ENCODE measurements around the gene MGAT5. TPM values are rescaled to one million over a fixed set of nuclear protein-coding genes. Genes with fewer than 3 reads are reported as not detected.

MGAT5 gene
- polyA plus RNA-seq, 1 experiment: 115 TPM

GRCh38 chr2:134453476-134453875 is 199.6 kb downstream of the MGAT5 start:
- H3K4me3 ChIP-seq (ENCODE audit: low read depth, low read length): no peak overlapping the region
- H3K27me3 ChIP-seq (ENCODE audit: control insufficient read depth, insufficient read depth, low read length): no peaks in the 10 kb centered on the region
- no peak for DNase-seq (ENCODE audit: low read depth, low spot score)
- no peak for TF ChIP-seq CTCF (IDR thresholded peaks at IDR 0.05; ENCODE audit: low read depth, low read length)
- POLR2A ChIA-PET: no interaction called here
- no peaks in the 10 kb centered on the region for H3K9me3 ChIP-seq (ENCODE audit: control insufficient read depth, insufficient read depth, low read length)
- CTCF ChIA-PET: interaction anchor here (1.6 to 7.1 kb wide), 3 partner anchors 335 to 569 kb away, joined by 5 to 96 read pairs (median 72); no protein-coding TSS in a partner anchor
- H3K27ac ChIP-seq (ENCODE audit: low read depth, low read length): no peak overlapping the region

GRCh38 chr2:134453973-134454372 is 200.1 kb downstream of the MGAT5 start:
- ChIA-PET POLR2A (no interaction called here), CTCF (no interaction called here)
- no peak for TF ChIP-seq CTCF (IDR thresholded peaks at IDR 0.05; ENCODE audit: low read depth, low read length)
- Histone ChIP-seq H3K27ac (ENCODE audit: low read depth, low read length) (no peak overlapping the region), H3K9me3 (ENCODE audit: control insufficient read depth, insufficient read depth, low read length) (no peaks in the 10 kb centered on the region), H3K4me3 (ENCODE audit: low read depth, low read length) (no peak overlapping the region), H3K27me3 (ENCODE audit: control insufficient read depth, insufficient read depth, low read length) (no peaks in the 10 kb centered on the region)
- no peak for DNase-seq (ENCODE audit: low read depth, low spot score)

DNA sequence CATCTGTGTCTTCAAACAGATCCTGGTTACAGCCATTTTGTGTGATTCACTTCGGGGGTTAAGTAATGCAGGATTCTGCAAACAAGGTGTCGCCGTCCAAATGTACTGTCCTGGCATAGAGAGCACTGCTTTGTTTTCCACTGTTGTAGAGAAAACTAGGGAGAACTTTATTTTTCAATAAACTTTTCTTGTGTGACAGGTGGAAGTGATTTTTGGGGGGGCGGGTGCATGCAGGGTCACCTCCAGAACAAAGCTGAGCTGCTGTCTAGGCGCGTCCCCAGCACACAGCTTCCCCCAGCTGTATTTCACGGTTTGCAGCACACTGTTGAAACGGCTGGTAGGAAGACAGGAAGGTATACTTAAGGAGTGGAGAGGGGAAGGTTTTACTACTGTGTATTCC is 200.6 kb downstream of the MGAT5 start:
- no peak for DNase-seq (ENCODE audit: low read depth, low spot score)
- CTCF ChIA-PET: no interaction called here
- Histone ChIP-seq H3K9me3 (ENCODE audit: control insufficient read depth, insufficient read depth, low read length) (no peaks in the 10 kb centered on the region), H3K27me3 (ENCODE audit: control insufficient read depth, insufficient read depth, low read length) (no peaks in the 10 kb centered on the region), H3K27ac (ENCODE audit: low read depth, low read length) (no peak overlapping the region), H3K4me3 (ENCODE audit: low read depth, low read length) (no peak overlapping the region)
- TF ChIP-seq CTCF (IDR thresholded peaks at IDR 0.05; ENCODE audit: low read depth, low read length): no peak
- POLR2A ChIA-PET: interaction anchor here (0.5 kb wide), 1 partner anchor 33 kb away, joined by 3 read pairs; no protein-coding TSS in a partner anchor

- Histone ChIP-seq H3K27me3 (ENCODE audit: control insufficient read depth, insufficient read depth, low read length) (no peaks in the 10 kb centered on the region), H3K27ac (ENCODE audit: low read depth, low read length) (no peak overlapping the region), H3K9me3 (ENCODE audit: control insufficient read depth, insufficient read depth, low read length) (no peaks in the 10 kb centered on the region), H3K4me3 (ENCODE audit: low read depth, low read length) (no peak overlapping the region)
- ChIA-PET CTCF (no interaction called here), POLR2A (interaction anchor here (0.5 kb wide), 1 partner anchor 34 kb away, joined by 3 read pairs; no protein-coding TSS in a partner anchor)
- DNase-seq (ENCODE audit: low read depth, low spot score): no peak
- no peak for TF ChIP-seq CTCF (IDR thresholded peaks at IDR 0.05; ENCODE audit: low read depth, low read length)
These were observed 201.1 kb downstream of the MGAT5 start for GRCh38 chr2:134454931-134455330.

DNA sequence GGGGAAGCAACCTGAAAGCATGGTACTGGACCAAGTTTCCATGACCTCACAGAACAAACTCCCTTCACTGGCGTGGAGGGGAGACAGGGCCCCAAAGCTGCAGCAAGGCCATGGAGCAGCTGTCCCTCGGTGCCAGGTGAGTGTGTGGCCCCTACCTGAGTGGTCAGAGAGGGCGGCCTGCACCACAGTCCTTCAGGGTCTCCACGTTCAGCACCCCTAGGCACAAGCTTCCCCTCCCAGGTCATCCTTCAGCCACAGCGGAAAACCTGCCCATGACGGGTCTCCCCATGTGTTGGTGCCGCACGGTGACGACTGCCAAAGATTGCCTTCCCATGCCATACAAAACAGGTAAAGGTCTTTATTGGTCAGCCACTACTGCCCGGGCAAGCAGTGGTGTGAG is 201.6 kb downstream of the MGAT5 start:
- H3K9me3 ChIP-seq (ENCODE audit: control insufficient read depth, insufficient read depth, low read length): no peaks in the 10 kb centered on the region
- H3K27me3 ChIP-seq (ENCODE audit: control insufficient read depth, insufficient read depth, low read length): no peaks in the 10 kb centered on the region
- POLR2A ChIA-PET: no interaction called here
- CTCF ChIA-PET: no interaction called here
- no peak overlapping the region for H3K27ac ChIP-seq (ENCODE audit: low read depth, low read length)
- no peak for TF ChIP-seq CTCF (IDR thresholded peaks at IDR 0.05; ENCODE audit: low read depth, low read length)
- H3K4me3 ChIP-seq (ENCODE audit: low read depth, low read length): no peak overlapping the region
- DNase-seq (ENCODE audit: low read depth, low spot score): no peak
